Keratinocyte (primary cell): ENCODE measurements around the gene RSPRY1. TPM values are rescaled to one million over a fixed set of nuclear protein-coding genes. Genes with fewer than 3 reads are reported as not detected.
"Not testable (repeated sequence)": the region's sequence is repeated elsewhere in the genome, so short reads cannot be mapped to it uniquely, and the experiment has no call there.

ENCODE experiments used
- DNase-seq: peaks from one replicate; pipeline ENCODE4 v3.0.0-alpha.2; 2011; ENCODE audit warnings: low read depth, missing footprints, low spot score
- FAIRE-seq: peaks from 2 replicates; lab custom pipeline; 2011; peaks lifted over from hg19 to GRCh38; lab: Jason Lieb, UNC
- H2AFZ ChIP-seq: 2 replicates; pipeline ENCODE4 v1.6.0; 2012; ENCODE audit warnings: low read length, control low read depth, inconsistent platforms; ENCODE audit not compliant: control insufficient read depth
- H3K27ac ChIP-seq: 2 replicates; pipeline ENCODE4 v1.5.1; 2011; ENCODE audit warnings: low read length; ENCODE audit not compliant: control insufficient read depth, insufficient read depth
- H3K27me3 ChIP-seq: 3 replicates; pipeline ENCODE4 v1.6.0; 2011; ENCODE audit warnings: low read length; ENCODE audit not compliant: control insufficient read depth, insufficient read depth; ENCODE audit errors: extremely low read depth
- H3K36me3 ChIP-seq, 2 experiments: 2 replicates in 1 of 2; 3 replicates in 1 of 2; pipeline ENCODE4 v1.5.1; 2011; ENCODE audit warnings: low read length in 2 of 2, mild to moderate bottlenecking in 1 of 2; ENCODE audit not compliant: control insufficient read depth in 2 of 2, insufficient read depth in 2 of 2; ENCODE audit errors: extremely low read depth in 1 of 2
- H3K4me1 ChIP-seq: 3 replicates; pipeline ENCODE4 v1.5.1; 2011; ENCODE audit warnings: low read length; ENCODE audit not compliant: control insufficient read depth, insufficient read depth; ENCODE audit errors: extremely low read depth
- H3K4me2 ChIP-seq: 3 replicates; pipeline ENCODE4 v1.6.0; 2011; ENCODE audit warnings: low read depth, low read length; ENCODE audit not compliant: control insufficient read depth, insufficient read depth; ENCODE audit errors: extremely low read depth
- H3K4me3 ChIP-seq, 3 experiments: fragments of 200-600 bp in 1 of 3; sonication (generic) in 1 of 3; 2 replicates in 2 of 3; 3 replicates in 1 of 3; pipeline ENCODE4 v1.5.1; 2011 to 2016; ENCODE audit warnings: low read length in 3 of 3, mild to moderate bottlenecking in 3 of 3, control low read depth in 2 of 3, inconsistent platforms in 1 of 3, low read depth in 1 of 3, mixed read lengths in 1 of 3, mixed run types in 1 of 3, moderate library complexity in 1 of 3; ENCODE audit not compliant: control insufficient read depth in 2 of 3, insufficient read depth in 2 of 3; ENCODE audit errors: extremely low read depth in 1 of 3
- H3K79me2 ChIP-seq: 2 replicates; pipeline ENCODE4 v1.6.0; 2012; ENCODE audit warnings: low read length; ENCODE audit not compliant: control insufficient read depth, insufficient read depth
- H3K9ac ChIP-seq: 3 replicates; pipeline ENCODE4 v1.6.0; 2011; ENCODE audit warnings: low read length; ENCODE audit not compliant: control insufficient read depth, insufficient read depth; ENCODE audit errors: extremely low read depth
- H3K9me1 ChIP-seq: 3 replicates; pipeline ENCODE4 v1.6.0; 2011; ENCODE audit warnings: low read length; ENCODE audit not compliant: control insufficient read depth, insufficient read depth; ENCODE audit errors: extremely low read depth
- H3K9me3 ChIP-seq: 2 replicates; pipeline ENCODE4 v1.5.1; 2012; ENCODE audit warnings: low read depth, low read length; ENCODE audit not compliant: control insufficient read depth
- H4K20me1 ChIP-seq: 3 replicates; pipeline ENCODE4 v1.6.0; 2011; ENCODE audit warnings: low read length; ENCODE audit not compliant: control insufficient read depth, insufficient read depth; ENCODE audit errors: extremely low read depth
- CTCF ChIP-seq, 3 experiments: IDR thresholded peaks in 1 of 3; conservative IDR thresholded peaks in 1 of 3; optimal IDR thresholded peaks in 1 of 3; 2 replicates in 2 of 3; 3 replicates in 1 of 3; pipeline versions ENCODE3 to v1.5.1; 2011; ENCODE audit warnings: low read length in 3 of 3, mild to moderate bottlenecking in 3 of 3, moderate library complexity in 2 of 3, control low read depth in 1 of 3, inconsistent platforms in 1 of 3; ENCODE audit not compliant: insufficient read depth in 2 of 3; ENCODE audit errors: extremely low read depth in 1 of 3
- EZH2 ChIP-seq: IDR thresholded peaks from one replicate; pipeline ENCODE4 v1.6.1; 2012; ENCODE audit warnings: inconsistent platforms, mild to moderate bottlenecking, low read length, moderate library complexity
- dilution Hi-C: fragments of 300-500 bp; cut with MboI; formaldehyde crosslinking; loops from one replicate; pipeline ENCODE4 v1.7.0; 2020; ENCODE audit warnings: low sequenced_read_pairs; ENCODE audit not compliant: extremely low pct_ligation_motif_present
- polyA plus RNA-seq, 5 experiments: library from polyadenylated mRNA; depleted of rRNA in 3 of 5; stranded (reverse) in 3 of 5; stranded (forward) in 1 of 5; unstranded in 1 of 5; fragments of >200 nt; gene quantifications; 1 replicate in 1 of 5; 2 replicates in 3 of 5; 3 replicates in 1 of 5; pipeline versions ENCODE4 v1.2.1 to v1.2.3, GENCODE V29; 2011 to 2012; ENCODE audit warnings: missing spikeins in 2 of 5, low read depth in 1 of 5, low replicate concordance in 1 of 5

RSPRY1 gene
- polyA plus RNA-seq, 1 donor (not counting 4 experiments of a cell fraction or from before 2014, with no cell fraction given), result 42.2 TPM

- Histone ChIP-seq H3K27me3 (no peaks in the 10 kb centered on the region), H3K79me2 (no peaks in the 10 kb centered on the region), H3K4me3 (peak overlapping the region; percentile 9 to 41 (median 32)), H2AFZ (peak overlapping the region; percentile 42), H3K9me3 (no peaks in the 10 kb centered on the region), H3K9me1 (peaks cover 2% of the 10 kb centered on the region), H3K9ac (peak overlapping the region; percentile 65), H3K27ac (peak overlapping the region; percentile 79), H4K20me1 (no peaks in the 10 kb centered on the region), H3K36me3 (no peaks in the 10 kb centered on the region), H3K4me2 (peak overlapping the region; percentile 83), H3K4me1 (peaks cover 55% of the 10 kb centered on the region)
- DNase-seq (no peak), FAIRE-seq (peak; percentile 84)
- TF ChIP-seq EZH2 (no peak), CTCF (optimal IDR thresholded peaks at IDR 0.05 in 1 of 3, IDR thresholded peaks at IDR 0.05 in 1 of 3, conservative IDR thresholded peaks at IDR 0.05 in 1 of 3; ENCODE audit: extremely low read depth in 1 of 3, insufficient read depth in 2 of 3, low read length in 3 of 3) (no peak)
- dilution Hi-C loops, result no loop called here
Observed at GRCh38 chr16:57265850-57266530, 79.9 kb downstream of the RSPRY1 start.

DNA sequence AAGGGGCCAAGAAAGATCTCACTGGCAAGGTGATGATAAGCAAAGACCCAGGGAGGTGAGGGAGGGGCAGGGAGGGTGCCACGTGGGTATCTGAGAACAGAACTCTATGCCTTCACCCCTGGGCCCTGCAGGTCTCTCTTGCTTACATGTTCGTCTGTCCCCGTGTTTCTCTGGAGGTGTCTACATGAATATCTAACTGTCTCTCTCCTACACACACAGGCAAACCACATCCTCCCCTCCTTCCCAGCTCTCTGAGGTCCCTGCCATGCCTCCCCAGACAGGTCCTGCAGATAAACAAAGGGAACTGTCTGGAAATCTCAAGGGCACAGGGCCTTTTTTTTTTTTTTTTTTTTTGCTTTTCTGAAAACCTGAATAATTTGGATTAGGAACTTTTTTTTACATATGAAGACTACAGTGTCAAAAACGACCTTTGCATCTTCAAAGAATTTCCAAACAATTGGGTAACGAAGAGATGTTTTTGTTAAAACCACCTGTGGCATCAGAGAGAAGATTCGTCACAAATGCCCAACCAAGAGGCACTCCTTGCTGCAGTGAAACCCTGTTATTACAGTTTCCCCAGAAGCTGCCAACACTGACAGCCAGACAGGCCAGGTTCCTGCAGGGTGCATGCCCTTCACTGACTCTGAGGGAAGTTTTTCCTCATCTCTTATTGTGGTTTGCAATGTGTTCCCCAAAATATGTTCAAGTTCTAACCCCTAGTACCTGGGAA is 80.6 kb downstream of the RSPRY1 start:
- FAIRE-seq (peak; percentile 70), DNase-seq (no peak)
- Histone ChIP-seq H3K4me1 (peaks cover 55% of the 10 kb centered on the region), H4K20me1 (no peaks in the 10 kb centered on the region), H3K4me2 (peak overlapping the region; percentile 83), H3K9ac (peak overlapping the region; percentile 65), H3K27ac (peak overlapping the region; percentile 79), H3K9me3 (no peaks in the 10 kb centered on the region), H3K4me3 (peak overlapping the region; percentile 9 to 41 (median 32)), H3K27me3 (no peaks in the 10 kb centered on the region), H3K36me3 (no peaks in the 10 kb centered on the region), H3K9me1 (peaks cover 2% of the 10 kb centered on the region), H3K79me2 (no peaks in the 10 kb centered on the region), H2AFZ (peak overlapping the region; percentile 42)
- no peak for TF ChIP-seq CTCF (optimal IDR thresholded peaks at IDR 0.05 in 1 of 3, IDR thresholded peaks at IDR 0.05 in 1 of 3, conservative IDR thresholded peaks at IDR 0.05 in 1 of 3; ENCODE audit: extremely low read depth in 1 of 3, insufficient read depth in 2 of 3, low read length in 3 of 3)
- no peak for TF ChIP-seq EZH2
- dilution Hi-C loops, result no loop called here

GRCh38 chr16:57267343-57267742 is 81.2 kb downstream of the RSPRY1 start:
- dilution Hi-C loops, H3K9ac ChIP-seq, H3K9me1 ChIP-seq, H3K27me3 ChIP-seq, FAIRE-seq, H3K9me3 ChIP-seq, H3K79me2 ChIP-seq, H3K36me3 ChIP-seq, H3K4me3 ChIP-seq, H4K20me1 ChIP-seq, H3K4me2 ChIP-seq, H2AFZ ChIP-seq, DNase-seq, H3K27ac ChIP-seq: not testable (repeated sequence)
- H3K4me1 ChIP-seq, result peaks cover 55% of the 10 kb centered on the region
